K562 (cell line): ENCODE measurements around the gene HLCS. TPM values are rescaled to one million over a fixed set of nuclear protein-coding genes. Genes with fewer than 3 reads are reported as not detected.

Source experiments
- ATAC-seq: fragments of 200-7000 bp; cut with Tn5 transposase; 3 replicates; pipeline ENCODE4 v1.9.1; 2020; ENCODE audit warnings: moderate library complexity
- BruUV-seq: library from RNA; stranded (reverse); fragments of 400-500 nt; replicated peaks from 2 replicates; lab custom pipeline; 2021; lab: Mats Ljungman, UMichigan
- CTCF ChIA-PET: fragments of 300-600 bp; formaldehyde crosslinking; extraction: SDS; loops from one replicate; lab custom pipeline; 2021; ENCODE audit warnings: low intra/inter-chr PET ratio; lab: Yijun Ruan, JAX
- POLR2A ChIA-PET: fragments of 300-600, 350-650 bp; sonication (Branson Sonifier 250); formaldehyde crosslinking; extraction: SDS; loops from one replicate; lab custom pipeline; 2021; ENCODE audit warnings: antibody characterized with exemption, inconsistent platforms; lab: Yijun Ruan, JAX
- DNase-seq, 4 experiments: peaks; one replicate each; pipeline versions ENCODE4 v3.0.0 to v3.0.0-alpha.2; 2011 to 2018; ENCODE audit warnings: low spot score in 3 of 4, mixed read lengths in 3 of 4; ENCODE audit errors: extremely low read depth in 1 of 4
- FAIRE-seq: peaks from 2 replicates; lab custom pipeline; 2011; peaks lifted over from hg19 to GRCh38; lab: Jason Lieb, UNC
- H2AFZ ChIP-seq: 2 replicates; pipeline ENCODE4 v1.6.0; 2011; ENCODE audit warnings: low read depth, low read length, control low read depth, inconsistent platforms
- H3K27ac ChIP-seq: fragments of 200-600 bp; 3 replicates; pipeline ENCODE4 v1.8.0; 2011; ENCODE audit warnings: low read depth, mild to moderate bottlenecking, control low read depth, inconsistent platforms, low read length, moderate library complexity, mixed read lengths; ENCODE audit errors: extremely low read depth
- H3K27me3 ChIP-seq, 2 experiments: fragments of 300-600 bp in 1 of 2; 2 replicates in 1 of 2; 3 replicates in 1 of 2; pipeline versions ENCODE4 v1.6.0 to v1.8.0; 2011; ENCODE audit warnings: inconsistent platforms in 2 of 2, low read length in 2 of 2, mild to moderate bottlenecking in 1 of 2, mixed read lengths in 1 of 2, moderate library complexity in 1 of 2; ENCODE audit not compliant: control insufficient read depth in 2 of 2, insufficient read depth in 2 of 2
- H3K36me3 ChIP-seq: fragments of 300-600 bp; 3 replicates; pipeline ENCODE4 v1.8.0; 2011; ENCODE audit warnings: mild to moderate bottlenecking, low read length, inconsistent platforms; ENCODE audit not compliant: control insufficient read depth, insufficient read depth
- H3K4me1 ChIP-seq, 2 experiments: fragments of 200-600 bp in 1 of 2; replicated peaks in 1 of 2; 2 replicates in 1 of 2; 3 replicates in 1 of 2; pipeline versions ENCODE4 v1.5.1 to v1.8.0; 2011; ENCODE audit warnings: inconsistent platforms in 2 of 2, low read length in 2 of 2, mild to moderate bottlenecking in 1 of 2, mixed read lengths in 1 of 2, moderate library complexity in 1 of 2; ENCODE audit not compliant: control insufficient read depth in 2 of 2, insufficient read depth in 2 of 2
- H3K4me2 ChIP-seq: 2 replicates; pipeline ENCODE4 v1.6.1; 2011; ENCODE audit warnings: low read length, control low read depth, inconsistent platforms, mixed read lengths; ENCODE audit not compliant: insufficient read depth
- H3K4me3 ChIP-seq: fragments of 200-600 bp; sonication (generic), shearing (Covaris generic); 2 replicates; pipeline ENCODE4 v1.5.1; 2016; ENCODE audit warnings: control low read depth, inconsistent platforms
- H3K79me2 ChIP-seq: fragments of 200-600 bp; 3 replicates; pipeline ENCODE4 v1.8.0; 2011; ENCODE audit warnings: low read length, inconsistent platforms; ENCODE audit not compliant: control insufficient read depth, insufficient read depth
- H3K9ac ChIP-seq, 2 experiments: 2 replicates each; pipeline versions ENCODE4 v1.6.0 to v1.6.1; 2011; ENCODE audit warnings: low read depth in 2 of 2, low read length in 2 of 2, control low read depth in 1 of 2, inconsistent platforms in 1 of 2, mild to moderate bottlenecking in 1 of 2, mixed read lengths in 1 of 2; ENCODE audit not compliant: insufficient read depth in 1 of 2
- H3K9me1 ChIP-seq: one replicate; pipeline ENCODE4 v1.6.0; 2011; ENCODE audit warnings: inconsistent platforms, mild to moderate bottlenecking, low read length, moderate library complexity; ENCODE audit not compliant: control insufficient read depth, insufficient read depth
- H3K9me3 ChIP-seq: replicated peaks from 2 replicates; pipeline ENCODE4 v1.5.1; 2011; ENCODE audit warnings: low read depth, low read length, inconsistent platforms; ENCODE audit not compliant: control insufficient read depth, insufficient read depth
- H4K20me1 ChIP-seq: replicated peaks from 2 replicates; pipeline ENCODE4 v1.6.1; 2011; ENCODE audit warnings: low read length, inconsistent platforms, mixed read lengths; ENCODE audit not compliant: control insufficient read depth, insufficient read depth
- C11orf30 ChIP-seq: fragments of 450-650 bp; IDR thresholded peaks from 2 replicates; pipeline ENCODE4 v1.6.1; 2016; ENCODE audit warnings: low read depth, mild to moderate bottlenecking
- CBX5 ChIP-seq: IDR thresholded peaks from 2 replicates; pipeline ENCODE4 v1.6.1; 2014; ENCODE audit warnings: low read depth, borderline replicate concordance
- CHCHD3 ChIP-seq: fragments of 250-450 bp; sonication (Bioruptor Pico); IDR thresholded peaks from 2 replicates; pipeline ENCODE4 v2.1.2; 2022; ENCODE audit warnings: mild to moderate bottlenecking
- DDX20 ChIP-seq: fragments of 450-650 bp; IDR thresholded peaks from 2 replicates; pipeline ENCODE4 v1.6.1; 2016; ENCODE audit warnings: missing genetic modification characterization, low read depth, mild to moderate bottlenecking, missing compliant biosample characterization, moderate library complexity
- DNMT1 ChIP-seq: fragments of 450-650 bp; IDR thresholded peaks from 2 replicates; pipeline ENCODE4 v1.6.1; 2016; ENCODE audit warnings: antibody characterized with exemption, mild to moderate bottlenecking
- HDAC2 ChIP-seq: fragments of 450-650 bp; IDR thresholded peaks from 2 replicates; pipeline ENCODE4 v1.6.1; 2016; ENCODE audit warnings: mild to moderate bottlenecking
- ID3 ChIP-seq, 2 experiments: fragments of 250-450 bp in 1 of 2; fragments of 450-650 bp in 1 of 2; sonication (Bioruptor Pico) in 1 of 2; IDR thresholded peaks; 2 replicates each; pipeline versions ENCODE4 v1.6.1 to v1.8.0; 2016 to 2021; ENCODE audit warnings: mild to moderate bottlenecking in 2 of 2, moderate library complexity in 2 of 2, missing compliant biosample characterization in 1 of 2, missing genetic modification characterization in 1 of 2
- MYBL2 ChIP-seq, 2 experiments: fragments of 450-650 bp in 1 of 2; sonication (generic) in 1 of 2; formaldehyde crosslinking in 1 of 2; IDR thresholded peaks; 2 replicates each; pipeline versions ENCODE4 v1.6.1 to v1.8.1; 2017 to 2022; ENCODE audit warnings: borderline replicate concordance in 1 of 2, inconsistent platforms in 1 of 2, low read depth in 1 of 2, mild to moderate bottlenecking in 1 of 2, missing genetic modification reagents in 1 of 2, moderate library complexity in 1 of 2
- POLR2AphosphoS5 ChIP-seq: IDR thresholded peaks from 2 replicates; pipeline ENCODE4 v1.6.1; 2011; ENCODE audit warnings: mild to moderate bottlenecking, low read depth, low read length, moderate library complexity; ENCODE audit not compliant: control insufficient read depth, insufficient read depth
- POLR2H ChIP-seq: IDR thresholded peaks from 2 replicates; pipeline ENCODE4 v1.6.1; 2016; ENCODE audit warnings: missing genetic modification characterization, low read depth, mild to moderate bottlenecking, control low read depth, missing compliant biosample characterization, moderate library complexity
- RNF2 ChIP-seq: sonication (generic); IDR thresholded peaks from 2 replicates; pipeline ENCODE4 v1.6.1; 2016
- ZNF395 ChIP-seq: fragments of 200-800 bp; sonication (Bioruptor generic); IDR thresholded peaks from 2 replicates; pipeline ENCODE4 v1.6.1; 2017; ENCODE audit warnings: missing genetic modification characterization, missing compliant biosample characterization
- WGBS: fragments of 100-300 bp; shearing (Covaris generic); methylation state at CpG from one replicate; pipeline ENCODE4 v1.1.6; 2016; ENCODE audit warnings: low coverage, mixed read lengths; ENCODE audit not compliant: insufficient coverage; ENCODE audit errors: missing lambda C conversion rate; 5-methylcytosine and 5-hydroxymethylcytosine counted together
- in situ Hi-C: fragments of 300-500 bp; cut with MboI; formaldehyde crosslinking; loops from 4 replicates; pipeline ENCODE4 v1.15.0; 2018; ENCODE audit warnings: inconsistent platforms, mixed read lengths
- intact Hi-C: fragments of 100-400 bp; cut with micrococcal nuclease; formaldehyde crosslinking; loops from 2 replicates; pipeline ENCODE4 v1.14.2; 2022
- polyA plus RNA-seq, 8 experiments: library from polyadenylated mRNA; depleted of rRNA in 4 of 8; stranded (reverse) in 5 of 8; unstranded in 3 of 8; fragments of >200 nt; fragmentation: Nextera tagmentation in 2 of 8; fragmentation: Illumina TruSeq in 1 of 8; extraction: Ambion mirVana in 2 of 8; extraction: Trizol in 1 of 8; gene quantifications; 2 replicates each; pipeline versions ENCODE4 v1.2.1 to v1.2.3, GENCODE V29; 2011 to 2014; ENCODE audit warnings: inconsistent platforms in 1 of 8, missing spikeins in 1 of 8
- total RNA-seq, 7 experiments: library from RNA; depleted of rRNA in 6 of 7; stranded (reverse); fragments of >200 nt in 6 of 7; fragmentation: Illumina TruSeq in 2 of 7; extraction: Trizol in 2 of 7; gene quantifications; 2 replicates each; pipeline versions ENCODE4 v1.2.1 to v1.2.3, GENCODE V29; 2011 to 2021; ENCODE audit warnings: low replicate concordance in 1 of 7
- TF ChIP-seq, protein P1 (sequence below): fragments of 450-650 bp; IDR thresholded peaks from 2 replicates; pipeline ENCODE4 v1.6.1; 2016

The HLCS gene
- total and polyA plus RNA-seq, 9 of the 15 experiments (the other 6 are each of a cell fraction or from before 2014, with no cell fraction given): 3.0 to 21.5 (median 17.1) TPM

GRCh38 chr21:36859744-36860501 is 106.5 kb downstream of the HLCS start:
- 28% methylated on average over 8 of the region's 8 CpGs for WGBS
- Histone ChIP-seq H3K27me3 (no peaks in the 10 kb centered on the region), H3K4me2 (peak overlapping the region; percentile 65), H2AFZ (peak overlapping the region; percentile 83), H3K36me3 (no peaks in the 10 kb centered on the region), H3K9me1 (peaks cover 2% of the 10 kb centered on the region), H3K9ac (peak overlapping the region in 1 of 2 experiments; percentile 54; a peak in 3 of 4 replicates), H3K4me3 (no peak overlapping the region), H3K79me2 (no peaks in the 10 kb centered on the region), H3K9me3 (no peaks in the 10 kb centered on the region), H3K27ac (peak overlapping the region; percentile 72), H3K4me1 (peaks cover 2 to 18% of the 10 kb centered on the region in 2 experiments; a peak in 4 of 5 replicates), H4K20me1 (no peaks in the 10 kb centered on the region)
- ChIA-PET CTCF (no interaction called here), POLR2A (interaction anchor here (0.6 to 1.4 kb wide), 10 partner anchors 11 to 809 kb away, joined by 3 to 5 read pairs (median 3); no protein-coding TSS in a partner anchor)
- peak; percentile 93 to 97 (median 96) for DNase-seq
- BruUV-seq: no TSS peak
- intact Hi-C loops (loop anchor here (10.0 kb wide), 1 partner anchor 195 kb away; no protein-coding TSS in a partner anchor), in situ Hi-C loops (no loop called here)
- peak; percentile 98 for FAIRE-seq
- peak; percentile 100 for ATAC-seq
- TF ChIP-seq DDX20 (tag) (no peak), CHCHD3 (CRISPR knock-in tag) (no peak), RNF2 (no peak), DNMT1 (no peak), MYBL2 (IDR thresholded peaks at IDR 0.05; ENCODE audit: low read depth) (no peak), MYBL2 (CRISPR knock-in tag; IDR thresholded peaks at IDR 0.05; ENCODE audit: borderline replicate concordance) (no peak), POLR2H (tag) (peak; percentile 76; the same call in 1 of the 2 replicates), HDAC2 (no peak), ZNF395 (CRISPR knock-in tag) (no peak), POLR2AphosphoS5 (peak; percentile 36; the same call in 1 of the 2 replicates), C11orf30 (no peak), CBX5 (no peak), ID3 (CRISPR knock-in tag; IDR thresholded peaks at IDR 0.05) (no peak), ID3 (tag; IDR thresholded peaks at IDR 0.05) (0 out of 2 replicates have a peak, but pooled peaks have one; percentile 46)
- TF ChIP-seq, protein P1, sequence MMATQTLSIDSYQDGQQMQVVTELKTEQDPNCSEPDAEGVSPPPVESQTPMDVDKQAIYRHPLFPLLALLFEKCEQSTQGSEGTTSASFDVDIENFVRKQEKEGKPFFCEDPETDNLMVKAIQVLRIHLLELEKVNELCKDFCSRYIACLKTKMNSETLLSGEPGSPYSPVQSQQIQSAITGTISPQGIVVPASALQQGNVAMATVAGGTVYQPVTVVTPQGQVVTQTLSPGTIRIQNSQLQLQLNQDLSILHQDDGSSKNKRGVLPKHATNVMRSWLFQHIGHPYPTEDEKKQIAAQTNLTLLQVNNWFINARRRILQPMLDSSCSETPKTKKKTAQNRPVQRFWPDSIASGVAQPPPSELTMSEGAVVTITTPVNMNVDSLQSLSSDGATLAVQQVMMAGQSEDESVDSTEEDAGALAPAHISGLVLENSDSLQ: 0 out of 2 replicates have a peak, but pooled peaks have one; percentile 8
